NOMO-1 treated with dmso at 0.1 percent for 144 hours (cell line): ENCODE measurements around the gene SCNN1A.

Source experiments
- DNase-seq: peaks from one replicate; lab custom pipeline; 2025; ENCODE audit not compliant: unreplicated experiment; lab: John Stamatoyannopoulos, UW

SCNN1A gene

DNA sequence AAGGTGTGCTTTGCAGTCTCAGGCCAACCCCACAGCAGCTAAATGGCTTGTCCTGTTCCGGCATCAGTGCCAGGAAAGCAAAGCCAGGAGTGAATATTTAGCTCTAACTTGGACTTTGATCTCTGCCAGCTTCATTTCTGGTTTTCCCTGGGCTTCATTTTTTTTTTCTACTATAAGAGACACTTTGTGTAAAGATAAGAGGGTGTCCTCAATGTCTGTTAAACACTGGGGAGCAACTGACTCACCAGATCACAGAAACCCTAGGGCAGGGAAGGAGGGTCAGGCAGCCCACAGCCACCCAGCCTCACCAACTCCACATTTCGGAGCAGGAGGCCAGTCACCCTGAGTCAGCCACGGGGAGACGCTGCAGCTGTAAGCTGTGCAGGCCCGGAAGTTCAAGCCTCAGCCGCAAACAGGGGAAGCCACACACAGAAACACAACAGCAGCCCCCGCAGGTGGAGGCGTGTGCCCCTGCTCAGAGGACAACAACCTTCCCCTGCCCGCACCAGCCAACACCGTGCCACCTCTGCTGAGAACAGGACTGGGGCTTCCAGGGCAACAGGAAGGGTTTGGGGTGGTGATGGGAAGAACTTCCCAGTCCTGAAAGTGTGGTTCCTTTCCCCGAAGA lies 39.8 kb downstream of the SCNN1A start:
- DNase-seq: peak; percentile 56

DNA sequence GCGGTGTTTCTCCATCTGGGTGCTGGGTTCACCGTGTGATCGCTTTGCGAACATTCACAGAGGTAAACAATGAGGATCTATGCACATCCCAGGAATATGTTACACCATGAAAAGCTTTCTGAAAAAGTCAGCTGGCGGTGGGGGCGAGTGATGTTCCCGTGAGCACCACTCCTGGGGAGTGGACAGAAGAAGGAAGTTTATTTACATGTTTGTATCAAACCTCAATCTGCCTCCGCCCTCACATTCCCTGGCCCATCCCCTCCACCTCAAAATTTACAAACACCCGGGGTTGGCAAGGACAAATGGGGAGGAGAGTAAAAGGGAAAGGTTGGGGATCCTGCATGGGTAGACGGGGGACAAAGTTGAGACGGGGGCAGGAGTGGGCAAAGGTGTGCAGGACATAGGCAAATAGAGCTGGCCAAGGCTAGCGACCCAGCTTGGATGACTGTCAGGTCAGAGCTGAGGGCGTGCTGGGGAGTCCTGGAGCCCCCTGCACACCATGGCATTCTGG lies 40.4 kb downstream of the SCNN1A start:
- DNase-seq: no peak

DNA sequence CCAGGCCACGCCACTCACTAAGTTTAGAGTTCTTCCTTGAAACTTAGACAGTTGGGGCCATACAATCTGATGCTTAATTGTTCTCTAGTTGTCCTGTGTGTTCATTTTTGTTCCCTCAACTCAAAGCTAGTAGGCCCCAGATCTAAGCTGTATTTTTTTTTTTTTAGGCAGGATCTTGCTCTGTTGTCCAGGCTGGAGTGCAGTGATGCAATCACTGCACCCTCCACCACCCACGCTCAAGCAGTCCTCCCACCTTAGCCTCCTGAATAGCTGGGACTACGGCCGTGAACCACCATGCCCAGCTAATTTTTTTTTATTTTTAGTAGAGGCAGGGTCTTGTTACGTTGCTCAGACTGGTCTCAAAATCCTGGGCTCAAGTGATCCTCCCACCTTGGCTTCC lies 41.0 kb downstream of the SCNN1A start:
- no peak for DNase-seq

DNA sequence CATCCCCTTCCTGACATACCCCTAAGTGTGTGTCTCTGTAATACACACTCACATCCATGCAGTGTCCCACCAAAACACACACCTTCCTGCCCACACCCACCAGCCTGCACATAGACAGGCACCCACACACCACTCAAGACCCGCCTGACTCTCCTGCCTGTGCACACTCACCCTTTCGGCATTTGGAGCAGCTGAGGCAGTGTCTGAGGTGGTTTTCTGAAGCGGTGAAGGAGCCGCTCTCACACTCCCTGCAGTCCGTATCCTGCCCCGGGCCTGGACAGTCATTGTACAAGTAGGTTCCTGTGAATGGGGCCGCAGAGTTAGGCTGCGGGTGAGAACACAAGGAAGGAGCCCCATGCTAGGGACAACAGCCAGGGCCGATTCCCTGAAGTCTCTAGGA lies 41.8 kb downstream of the SCNN1A start:
- DNase-seq: no peak

- DNase-seq: no peak
These were observed 42.3 kb downstream of the SCNN1A start for GRCh38 chr12:6333029-6333428.

DNA sequence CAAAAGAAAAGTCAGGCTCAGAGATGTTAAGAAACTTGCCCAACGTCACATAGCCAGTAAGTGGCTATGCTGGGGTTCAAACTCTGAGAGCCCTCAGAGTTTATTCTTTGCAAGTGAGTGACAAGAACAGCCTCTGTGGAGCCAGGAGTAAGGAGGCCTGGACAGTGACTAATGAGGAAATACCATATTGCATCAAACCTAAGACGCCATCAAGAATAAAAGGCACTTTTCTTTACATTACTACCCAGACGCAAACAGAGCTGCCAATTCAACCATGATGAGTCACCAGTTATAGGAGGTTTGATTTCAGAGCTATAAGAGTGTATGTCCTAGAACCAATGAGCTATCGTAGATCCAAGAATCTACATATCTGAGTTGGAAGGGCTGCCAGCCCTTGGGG lies 42.9 kb downstream of the SCNN1A start:
- DNase-seq: no peak

DNA sequence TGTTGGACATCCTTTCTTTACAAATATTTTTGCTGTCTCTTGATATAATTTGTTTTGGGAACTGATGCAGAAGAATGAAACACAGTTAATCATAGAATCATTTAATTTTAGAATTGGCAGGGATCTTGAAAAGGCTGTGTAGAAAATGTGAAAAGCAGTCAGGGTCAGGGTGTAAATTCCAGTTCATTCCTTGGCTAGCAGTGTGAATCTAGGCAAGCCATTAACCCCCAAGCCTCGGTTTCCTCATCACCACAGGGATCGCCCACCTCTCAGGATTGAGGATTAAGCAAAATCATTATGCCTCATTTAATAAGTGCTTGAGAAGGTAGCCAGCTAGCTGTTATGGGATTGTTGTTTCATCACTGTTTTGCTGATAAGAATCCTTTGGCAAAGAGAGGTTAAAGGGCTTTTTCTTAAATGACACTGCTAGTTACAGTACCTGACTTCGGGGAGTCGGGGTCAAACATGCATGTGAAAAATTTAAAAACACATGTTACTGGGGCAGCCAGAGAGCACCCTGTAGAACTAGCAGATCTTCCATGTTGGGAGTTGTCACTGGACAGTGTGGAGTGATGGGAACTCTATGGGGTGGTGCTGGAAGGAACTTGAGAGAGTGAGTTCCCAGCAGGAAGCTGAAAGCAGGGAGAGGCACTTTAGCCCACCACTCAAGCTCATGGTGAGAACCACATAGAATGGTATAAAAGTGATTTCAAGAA lies 44.2 kb downstream of the SCNN1A start:
- no peak for DNase-seq

DNA sequence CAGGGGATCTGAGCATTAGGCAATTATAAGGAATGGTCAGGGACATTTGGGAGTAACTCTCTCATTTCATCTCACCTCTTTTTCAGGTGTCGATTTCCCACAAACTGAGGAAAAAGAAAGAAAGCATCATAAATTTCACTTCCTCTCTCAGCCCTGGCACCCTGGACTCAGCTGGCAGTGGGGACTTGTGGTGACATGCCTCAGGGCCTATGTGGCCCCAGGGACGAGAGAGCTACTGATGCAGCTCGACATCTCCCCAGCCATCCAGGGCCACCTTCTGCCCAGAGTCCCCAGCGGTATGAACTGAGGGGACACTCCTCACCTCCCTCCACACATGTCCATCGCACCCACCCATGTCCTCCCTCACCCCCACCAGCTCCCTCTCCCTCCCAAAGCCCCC lies 45.2 kb downstream of the SCNN1A start:
- DNase-seq: no peak

DNA sequence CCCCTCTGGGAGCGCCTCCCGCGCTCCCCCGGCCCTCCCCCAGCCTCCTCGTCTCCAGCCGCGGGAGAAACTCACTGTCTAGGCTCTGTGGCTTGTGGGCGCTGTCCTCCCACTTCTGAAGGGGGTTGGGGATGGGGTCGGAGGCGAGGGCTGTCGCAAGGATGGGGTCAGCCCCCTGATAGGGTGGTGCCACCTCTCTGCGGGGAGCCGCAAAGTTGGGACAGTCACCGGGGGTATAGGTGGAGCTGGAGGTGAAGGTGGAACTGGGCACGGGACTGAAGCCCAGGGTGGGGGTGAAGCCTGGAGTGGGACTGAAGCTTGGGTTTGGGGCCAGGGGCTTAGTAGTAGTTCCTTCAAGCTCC lies 45.7 kb downstream of the SCNN1A start:
- DNase-seq: no peak

GRCh38 chr12:6328945-6329702 lies 46.2 kb downstream of the SCNN1A start:
- no peak for DNase-seq

DNA sequence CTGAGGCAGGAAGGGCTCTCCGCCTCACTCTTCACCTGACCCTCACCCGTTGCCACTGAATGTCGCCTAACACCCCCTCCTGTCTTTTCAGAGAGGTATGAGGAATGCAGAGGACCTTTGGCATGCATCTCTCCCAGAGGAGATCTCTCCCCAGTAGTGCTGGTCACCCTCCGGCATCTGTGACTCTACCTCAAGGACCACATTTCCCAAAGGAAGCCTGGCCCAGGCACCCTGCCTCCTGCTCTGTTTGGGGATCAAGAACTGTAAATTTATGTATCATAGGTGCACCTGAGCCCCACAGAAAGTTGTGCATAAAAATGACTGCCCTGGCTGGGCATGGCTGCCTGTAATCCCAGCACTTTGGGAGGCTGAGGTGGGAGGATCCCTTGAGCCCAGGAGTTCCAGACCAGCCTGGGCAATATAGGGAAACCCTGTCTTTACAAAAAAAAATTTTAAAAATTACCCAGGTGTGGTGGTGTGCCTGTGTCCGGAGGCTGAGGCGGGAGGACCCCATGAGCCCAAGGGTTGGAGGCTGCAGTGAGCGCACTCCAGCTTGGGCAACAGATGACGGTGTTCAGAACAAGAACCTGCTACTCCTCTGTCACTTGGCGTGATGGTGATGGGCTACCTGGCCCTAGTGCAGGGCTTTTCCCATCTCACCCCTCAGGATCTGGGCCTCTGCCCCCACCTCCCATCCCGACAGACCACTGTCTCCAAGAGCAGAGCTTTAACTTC lies 47.2 kb downstream of the SCNN1A start:
- DNase-seq: no peak

DNA sequence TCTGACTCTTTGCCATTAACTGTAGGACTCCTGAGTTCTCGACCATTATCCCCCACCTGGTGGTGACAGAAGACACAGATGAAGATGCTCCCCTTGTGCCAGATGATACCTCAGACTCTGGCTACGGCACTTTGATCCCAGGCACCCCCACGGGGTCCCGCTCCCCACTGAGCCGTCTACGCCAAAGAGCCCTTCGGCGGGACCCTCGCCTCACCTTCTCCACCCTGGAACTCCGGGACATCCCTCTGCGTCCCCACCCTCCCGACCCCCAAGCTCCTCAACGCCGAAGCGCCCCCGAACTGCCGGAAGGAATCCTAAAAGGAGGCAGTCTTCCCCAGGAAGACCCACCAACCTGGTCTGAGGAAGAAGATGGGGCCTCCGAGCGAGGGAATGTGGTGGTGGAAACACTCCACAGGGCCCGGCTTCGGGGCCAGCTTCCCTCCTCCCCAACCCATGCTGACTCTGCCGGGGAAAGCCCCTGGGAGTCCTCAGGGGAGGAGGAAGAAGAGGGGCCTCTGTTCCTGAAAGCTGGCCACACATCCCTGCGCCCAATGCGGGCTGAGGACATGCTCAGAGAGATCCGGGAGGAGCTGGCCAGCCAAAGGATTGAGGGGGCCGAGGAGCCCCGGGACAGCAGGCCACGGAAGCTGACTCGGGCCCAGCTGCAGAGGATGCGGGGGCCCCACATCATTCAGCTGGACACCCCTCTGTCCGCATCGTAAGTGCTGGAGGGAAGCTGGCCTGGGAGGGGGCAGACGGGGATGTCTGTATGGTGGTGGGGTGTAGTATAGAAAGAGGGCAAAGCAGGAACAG lies 47.9 kb downstream of the SCNN1A start:
- no peak for DNase-seq

- no peak for DNase-seq
These were observed 48.8 kb downstream of the SCNN1A start for GRCh38 chr12:6326316-6327228.

DNA sequence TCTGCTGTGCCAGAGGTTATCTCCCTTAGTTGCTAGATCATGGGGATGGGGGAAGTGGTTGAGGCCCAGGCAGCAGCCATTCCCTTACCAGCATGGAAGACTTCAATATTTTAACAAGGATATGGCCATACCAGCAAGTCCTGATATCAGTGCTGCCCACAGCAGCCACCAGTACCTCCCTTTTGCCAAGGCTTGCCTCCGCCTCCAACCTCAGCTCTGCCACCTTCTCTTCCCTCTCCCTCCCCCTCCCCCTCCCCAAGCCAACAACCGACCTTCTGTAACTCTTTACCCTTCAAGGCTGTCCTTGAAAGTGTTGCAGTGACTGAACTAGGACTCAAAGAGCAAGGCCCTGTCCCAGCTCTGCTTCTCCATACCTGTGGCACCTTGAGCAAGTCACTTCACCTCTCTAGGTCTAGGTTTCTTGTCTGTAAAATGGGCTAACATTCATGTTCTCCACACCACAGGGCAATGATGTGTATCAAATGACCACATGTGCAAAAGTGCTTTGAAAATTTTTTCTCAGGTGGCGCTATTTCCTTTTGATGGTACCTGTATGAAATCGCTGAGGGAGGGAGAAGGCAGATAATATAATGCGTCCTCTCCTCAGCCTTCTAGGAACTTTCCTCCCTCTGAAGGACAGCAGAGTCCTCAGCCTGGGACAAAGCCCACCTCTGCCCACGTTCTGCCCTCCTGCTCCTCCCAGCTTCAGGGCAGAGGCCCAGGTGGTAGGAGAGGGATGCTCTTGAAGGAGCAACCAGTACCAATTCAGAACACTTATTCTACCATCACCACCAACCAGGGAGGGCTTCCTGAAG lies 50.2 kb downstream of the SCNN1A start:
- DNase-seq: no peak

DNA sequence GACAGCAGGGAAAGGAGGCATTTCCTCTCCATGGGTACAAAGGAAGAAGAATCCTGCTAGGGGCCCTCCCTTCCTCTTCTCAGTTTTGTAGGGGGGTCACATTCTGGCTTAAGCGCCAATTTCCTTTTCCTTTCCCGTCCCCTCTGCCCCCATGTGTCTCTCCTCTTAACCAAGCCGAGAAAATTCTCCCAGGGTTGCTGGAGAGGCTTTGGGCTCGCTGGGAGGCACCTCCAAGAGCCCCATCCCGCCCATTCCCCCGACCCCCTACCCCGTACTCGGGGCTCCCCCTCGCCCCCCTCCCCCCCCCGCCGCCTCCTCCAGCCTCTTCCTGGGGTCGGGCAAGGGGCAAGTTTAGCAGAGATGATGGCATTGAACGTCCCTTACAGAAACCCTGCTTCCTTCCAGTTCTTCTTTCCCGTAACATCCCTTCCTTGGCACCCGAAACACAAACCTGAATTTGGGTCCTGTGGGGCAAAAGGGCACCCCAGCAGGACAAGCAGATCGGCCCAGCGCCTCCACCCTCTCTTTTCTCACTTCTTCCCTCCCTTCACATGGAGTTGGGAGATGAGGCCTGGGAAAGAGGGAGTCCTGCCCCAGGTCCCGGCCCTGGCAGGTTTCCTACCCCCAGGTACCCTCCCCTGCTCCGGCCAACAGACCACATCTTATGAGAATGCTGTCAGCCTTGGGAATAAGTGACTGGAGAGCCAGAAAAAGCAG lies 51.2 kb downstream of the SCNN1A start:
- DNase-seq: no peak

DNA sequence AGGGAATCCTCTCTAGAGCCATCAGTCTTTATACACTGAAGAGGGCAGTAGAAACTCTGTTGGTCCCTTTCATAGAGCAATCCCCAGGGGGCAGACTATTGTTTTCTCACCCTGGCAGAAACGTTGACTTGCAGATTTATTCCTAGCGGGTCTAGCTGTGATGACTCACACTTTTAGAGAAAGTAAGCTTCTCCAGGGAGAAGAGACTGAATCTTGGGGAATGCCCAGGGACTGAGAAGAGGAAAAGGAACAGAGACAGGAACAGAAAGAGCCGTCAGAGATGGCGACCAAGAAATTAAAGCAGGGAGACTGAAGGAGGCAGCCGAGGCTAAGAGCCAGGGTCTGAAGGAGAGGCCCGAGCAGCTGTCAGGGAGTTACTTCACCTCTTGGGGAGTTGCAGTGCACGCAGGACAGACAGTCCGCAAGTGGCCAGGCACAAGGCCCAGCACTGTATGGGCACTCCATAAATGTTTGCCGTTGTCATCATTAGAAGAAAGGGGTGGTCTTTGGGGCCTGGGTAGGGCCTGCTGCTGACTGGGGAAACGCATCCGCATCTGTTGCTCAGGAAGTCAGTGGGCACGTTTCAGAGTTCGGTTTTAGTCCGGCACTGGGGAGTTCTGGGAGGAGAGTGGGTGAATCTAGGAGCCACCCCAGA lies 51.9 kb downstream of the SCNN1A start:
- DNase-seq: peak; percentile 67

GRCh38 chr12:6322969-6323339 lies 52.4 kb downstream of the SCNN1A start:
- DNase-seq: no peak

DNA sequence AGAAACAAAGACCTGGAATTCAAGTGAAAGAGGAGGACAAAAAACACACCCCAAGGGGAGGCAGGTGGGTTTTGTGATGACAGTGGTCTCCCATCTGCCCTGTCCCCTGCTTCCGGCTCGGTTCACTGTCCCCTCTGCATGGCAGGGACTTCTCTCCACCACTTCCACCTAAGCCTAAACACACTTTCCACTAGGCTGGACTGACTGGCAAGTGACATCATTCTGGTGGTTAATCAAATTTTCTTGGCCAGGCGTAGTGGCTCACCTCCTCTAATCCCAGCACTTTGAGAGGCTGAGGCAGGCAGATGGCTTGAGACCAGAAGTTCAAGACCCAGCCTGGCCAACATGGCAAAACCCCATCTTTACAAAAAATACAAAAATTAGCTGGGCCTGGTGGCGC lies 53.0 kb downstream of the SCNN1A start:
- DNase-seq: no peak
